Left forelimb (tissue), 1 donor: ENCODE measurements around the gene DCDC2B.

ENCODE experiments used
- DNase-seq: peaks from one replicate; pipeline ENCODE4 v3.0.0-alpha.2; 2018; ENCODE audit warnings: low spot score

Gene DCDC2B

GRCh38 chr1:32195972-32196823, 12.7 kb upstream of the DCDC2B start:
- no peak for DNase-seq

- DNase-seq = no peak
Measured at GRCh38 chr1:32197074-32197473, 11.8 kb upstream of the DCDC2B start.

DNA sequence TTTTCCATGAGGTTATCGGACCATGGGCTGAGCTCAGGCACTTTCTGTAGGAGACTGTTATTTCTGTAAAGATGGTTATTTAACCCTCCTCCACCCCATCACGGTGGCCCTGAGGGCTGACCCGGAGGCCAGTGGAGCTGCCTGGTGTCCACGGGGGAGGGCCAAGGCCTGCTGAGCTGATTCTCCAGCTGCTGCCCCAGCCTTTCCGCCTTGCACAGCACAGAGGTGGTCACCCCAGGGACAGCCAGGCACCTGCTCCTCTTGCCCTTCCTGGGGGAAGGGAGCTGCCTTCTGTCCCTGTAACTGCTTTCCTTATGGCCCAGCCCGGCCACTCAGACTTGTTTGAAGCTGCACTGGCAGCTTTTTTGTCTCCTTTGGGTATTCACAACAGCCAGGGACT, 11.1 kb upstream of the DCDC2B start:
- DNase-seq = no peak

GRCh38 chr1:32198237-32199042, 10.4 kb upstream of the DCDC2B start:
- DNase-seq = no peak

GRCh38 chr1:32199043-32199716, 9.7 kb upstream of the DCDC2B start:
- DNase-seq = no peak

DNA sequence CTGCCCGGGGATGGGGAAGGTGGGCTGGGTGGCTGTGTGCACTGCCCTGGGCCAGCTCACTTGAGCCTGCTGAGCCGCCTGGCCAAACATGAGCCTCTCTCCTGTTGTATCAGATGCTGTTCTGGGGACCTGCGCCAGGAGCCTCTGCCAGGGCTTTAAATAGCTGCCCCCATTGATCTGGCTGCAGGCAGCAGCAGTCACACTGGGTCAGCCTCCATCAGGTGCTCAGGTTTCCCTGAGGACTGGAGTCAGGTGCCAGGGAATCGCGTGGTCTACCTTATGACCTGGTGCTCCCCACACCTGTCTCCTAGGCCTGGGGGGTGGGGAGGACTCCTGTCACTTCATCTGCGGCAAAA, 9.2 kb upstream of the DCDC2B start:
- DNase-seq = no peak

DNA sequence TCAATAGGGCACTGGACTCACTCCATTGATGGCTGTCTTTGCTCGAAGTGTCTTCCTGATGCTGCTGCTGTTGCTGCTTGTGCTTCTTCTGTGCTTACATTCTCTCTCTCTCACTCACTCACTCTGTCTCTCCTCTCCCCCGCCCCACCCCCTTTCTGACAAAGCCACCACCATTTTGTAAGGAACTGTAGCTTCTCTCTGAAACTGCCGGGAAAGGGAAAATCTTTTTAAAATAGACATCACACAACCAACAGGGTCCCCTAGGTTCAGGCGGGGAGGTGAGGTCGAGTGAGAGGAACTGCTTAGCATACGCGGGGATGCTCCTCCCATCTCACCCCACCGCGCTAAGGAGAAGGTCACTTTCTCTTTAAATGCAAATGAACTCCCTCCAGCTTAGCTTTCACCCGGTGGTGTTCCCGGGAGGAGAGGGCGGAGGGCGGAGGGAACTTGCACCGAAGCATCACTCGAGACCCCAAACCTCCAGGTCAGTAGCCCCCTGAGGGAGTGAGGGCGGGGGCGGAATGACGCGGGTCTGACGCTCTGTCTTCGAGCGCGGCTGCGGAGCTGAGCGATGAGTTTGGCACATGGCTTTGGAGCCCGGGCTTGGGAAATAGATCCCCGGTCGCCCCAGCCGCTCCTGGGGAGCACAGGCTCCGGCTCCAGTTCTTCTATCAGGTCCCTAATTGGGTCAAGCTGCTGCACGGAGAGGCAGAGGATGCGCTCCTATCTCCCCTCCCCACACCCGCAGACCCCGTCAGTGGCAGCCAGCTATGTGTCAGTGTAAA, 8.5 kb upstream of the DCDC2B start, which contains the start of gene CCDC28B:
CCDC28B (plus strand) TSS at position 370 of the 785 bp plus-strand sequence. CDS start 1,341 bp downstream, outside the sequence.
- peak; percentile 86 for DNase-seq

GRCh38 chr1:32201011-32201855, 7.7 kb upstream of the DCDC2B start:
- peak; percentile 82 for DNase-seq

DNA sequence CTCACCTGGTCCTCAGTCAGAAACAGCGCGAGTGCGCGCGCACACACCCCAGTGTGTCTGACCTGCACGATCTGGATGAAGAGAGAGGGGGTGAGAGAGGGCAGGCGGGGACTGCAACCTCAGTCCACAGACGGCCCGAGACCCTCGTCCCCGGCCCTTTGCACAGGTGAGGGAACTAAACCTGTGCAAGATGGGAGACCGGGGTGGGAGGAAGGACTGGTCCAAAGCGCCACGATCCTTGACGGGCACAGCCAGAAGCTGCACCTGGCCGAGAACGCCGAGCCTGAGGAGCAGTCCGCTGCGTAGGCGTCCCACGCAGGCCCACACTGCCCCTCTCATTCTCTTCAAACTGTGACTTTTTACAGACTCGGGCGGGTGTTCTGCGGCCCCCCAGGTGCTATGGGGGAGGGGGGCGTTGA, 3.9 kb upstream of the DCDC2B start:
- no peak for DNase-seq

DNA sequence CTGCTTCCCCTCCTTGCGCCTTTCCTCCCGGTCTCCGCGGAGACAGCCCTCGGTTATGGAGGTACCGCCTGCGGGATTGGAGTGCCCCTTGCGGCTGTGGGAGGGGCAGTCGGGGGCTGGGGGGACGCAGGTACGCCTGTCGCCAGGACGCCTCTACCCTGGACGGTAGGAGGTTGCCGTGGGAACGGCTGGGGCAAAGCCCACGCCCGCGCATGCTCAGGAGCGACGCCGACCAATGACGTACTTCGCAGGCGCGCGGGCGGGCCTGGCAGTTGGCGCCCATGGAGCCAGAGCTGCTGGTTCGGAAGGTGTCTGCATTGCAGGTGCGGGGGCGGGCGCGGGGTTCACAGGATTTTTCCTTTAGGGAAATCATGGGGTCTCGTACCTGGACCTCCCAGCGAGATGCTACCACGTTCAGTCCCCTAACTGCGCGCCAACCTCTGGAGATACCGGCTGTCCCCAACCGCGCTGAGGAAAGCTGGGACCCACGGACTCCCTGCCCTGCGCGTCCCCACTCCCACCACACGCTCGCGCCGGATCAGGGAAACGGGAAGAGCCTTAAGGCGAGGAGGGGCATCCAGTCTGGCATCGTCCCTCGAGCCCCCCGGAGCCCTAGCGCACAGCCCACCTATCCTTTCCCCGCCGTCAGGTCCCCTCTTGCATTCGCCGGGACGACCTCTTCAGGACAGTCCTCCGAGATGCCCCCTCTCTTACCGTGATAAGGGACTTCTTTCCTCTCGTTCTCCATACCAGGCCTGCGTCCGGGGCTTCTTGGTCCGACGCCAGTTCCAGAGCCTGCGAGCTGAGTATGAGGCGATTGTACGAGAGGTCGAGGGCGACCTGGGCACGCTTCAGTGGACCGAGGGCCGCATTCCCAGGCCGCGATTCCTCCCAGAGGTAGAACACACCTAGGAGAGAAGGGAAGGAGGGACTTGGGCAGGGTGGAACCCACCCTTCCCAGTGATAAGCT, 3.2 kb upstream of the DCDC2B start, which contains the start of gene IQCC:
IQCC (plus strand) TSS at position 271 of the 970 bp plus-strand sequence; CDS start at position 282, 11 bp downstream.
- peak; percentile 90 for DNase-seq

DNA sequence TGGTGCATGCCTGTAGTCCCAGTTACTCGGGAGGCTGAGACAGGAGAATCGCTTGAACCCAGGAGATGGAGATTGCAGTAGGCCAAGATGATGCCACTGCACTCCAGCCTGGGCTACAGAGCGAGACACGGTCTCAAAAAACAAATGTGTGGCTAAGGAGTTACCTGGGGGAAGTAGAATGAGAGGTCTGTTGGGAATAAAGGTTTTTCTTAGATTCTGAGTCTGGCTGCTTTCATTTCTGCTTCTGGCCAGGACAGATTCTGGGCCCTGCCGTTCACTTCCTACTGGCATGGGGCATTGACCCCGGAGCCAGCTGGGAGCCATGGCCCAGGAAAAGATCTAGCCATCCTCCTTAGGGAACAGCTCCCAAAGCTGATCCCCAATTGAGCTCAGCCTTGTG, 420 bp upstream of the DCDC2B start:
- no peak for DNase-seq

- no peak for DNase-seq
Measured at GRCh38 chr1:32215629-32216480, 7.0 kb downstream of the DCDC2B start.

DNA sequence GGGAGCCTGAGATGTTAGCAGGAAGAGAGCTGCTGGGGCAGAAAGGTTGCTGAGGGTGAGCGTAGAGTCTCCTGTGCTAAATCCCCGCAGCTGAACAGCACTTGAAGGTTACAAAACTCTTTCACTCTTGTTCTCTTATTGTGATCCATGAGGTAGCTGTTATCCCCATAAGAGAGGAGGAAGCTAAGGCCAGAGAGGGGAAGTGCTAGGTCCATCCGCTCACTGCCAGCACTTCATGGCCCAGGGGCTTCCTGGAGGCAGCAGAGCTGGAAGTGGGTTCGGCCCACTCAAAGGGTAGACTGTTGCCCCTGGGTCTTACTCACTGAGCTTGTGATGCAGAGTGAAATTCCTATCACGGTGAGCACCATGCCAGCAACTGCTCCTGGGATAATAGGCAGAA, 7.7 kb downstream of the DCDC2B start:
- no peak for DNase-seq

DNA sequence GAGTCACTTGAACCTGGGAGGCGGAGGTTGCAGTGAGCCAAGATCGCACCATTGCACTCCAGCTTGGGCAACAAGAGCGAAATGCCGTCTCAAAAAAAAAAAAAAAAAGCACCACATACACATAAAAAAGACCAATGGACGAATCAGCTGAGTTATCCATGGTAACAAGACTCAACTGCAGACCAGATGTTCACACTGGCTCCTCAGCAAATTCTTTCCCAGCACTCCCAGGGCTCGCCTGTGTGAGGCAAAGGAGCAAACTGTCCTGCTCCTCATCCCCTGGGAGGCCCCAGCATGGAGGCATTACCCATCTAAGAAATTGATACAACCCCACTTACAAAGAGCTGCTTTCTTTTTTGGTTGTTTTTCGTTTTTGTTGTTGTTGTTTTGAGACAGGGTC, 10.1 kb downstream of the DCDC2B start:
- DNase-seq = no peak

GRCh38 chr1:32220746-32221580, 12.1 kb downstream of the DCDC2B start:
- no peak for DNase-seq

GRCh38 chr1:32221581-32221979, 12.7 kb downstream of the DCDC2B start:
- DNase-seq = no peak

GRCh38 chr1:32221980-32222755, 13.3 kb downstream of the DCDC2B start, which contains the start of the genes EIF3I and TMEM234:
Gene EIF3I (plus strand): TSS chr1:32222407. CDS start chr1:32222442, 35 bp downstream.
Gene TMEM234 (minus strand): TSS chr1:32222353. CDS start chr1:32222322, 31 bp downstream.
- peak; percentile 95 for DNase-seq
